ENCODE measurements around the gene C16orf96.

Gene C16orf96

GRCh38 chr16:4633910-4634635 lies 77.9 kb downstream of the C16orf96 start:
- intact Hi-C loops (cut with micrococcal nuclease), result no loop called here
- H3K27ac Mint-ChIP-seq, result no peak overlapping the region
- no peak overlapping the region for H3K4me3 Mint-ChIP-seq
- H3K27me3 Mint-ChIP-seq, result no peaks in the 10 kb centered on the region
- H3K36me3 Mint-ChIP-seq (ENCODE audit: low read depth), result peaks cover 72% of the 10 kb centered on the region
- no peaks in the 10 kb centered on the region for H3K9me3 Mint-ChIP-seq
- H3K4me1 Mint-ChIP-seq (ENCODE audit: low read depth), result peaks cover 33% of the 10 kb centered on the region

GRCh38 chr16:4634768-4635167 lies 78.6 kb downstream of the C16orf96 start:
- intact Hi-C loops (cut with micrococcal nuclease), result no loop called here
- H3K36me3 Mint-ChIP-seq (ENCODE audit: low read depth), result peaks cover 72% of the 10 kb centered on the region
- H3K4me1 Mint-ChIP-seq (ENCODE audit: low read depth), result peaks cover 37% of the 10 kb centered on the region
- H3K4me3 Mint-ChIP-seq, result no peak overlapping the region
- no peak overlapping the region for H3K27ac Mint-ChIP-seq
- H3K27me3 Mint-ChIP-seq, result no peaks in the 10 kb centered on the region
- no peaks in the 10 kb centered on the region for H3K9me3 Mint-ChIP-seq

- Mint-ChIP-seq H3K9me3 (no peaks in the 10 kb centered on the region), H3K36me3 (ENCODE audit: low read depth) (peaks cover 78% of the 10 kb centered on the region), H3K27me3 (no peaks in the 10 kb centered on the region), H3K4me1 (ENCODE audit: low read depth) (peaks cover 52% of the 10 kb centered on the region), H3K27ac (peak overlapping the region; percentile 8), H3K4me3 (no peak overlapping the region)
- intact Hi-C loops (cut with micrococcal nuclease), result no loop called here
These were observed 80.1 kb downstream of the C16orf96 start for GRCh38 chr16:4636196-4636595.

GRCh38 chr16:4637501-4638166 lies 81.5 kb downstream of the C16orf96 start:
- no peaks in the 10 kb centered on the region for H3K27me3 Mint-ChIP-seq

GRCh38 chr16:4639899-4640509 lies 83.9 kb downstream of the C16orf96 start:
- H3K4me1 Mint-ChIP-seq (ENCODE audit: low read depth), result peaks cover 52% of the 10 kb centered on the region
- intact Hi-C loops (cut with micrococcal nuclease), result no loop called here
- H3K4me3 Mint-ChIP-seq, result no peak overlapping the region
- H3K27ac Mint-ChIP-seq, result peak overlapping the region; percentile 61
- H3K36me3 Mint-ChIP-seq (ENCODE audit: low read depth), result peaks cover 73% of the 10 kb centered on the region
- H3K9me3 Mint-ChIP-seq, result no peaks in the 10 kb centered on the region
- H3K27me3 Mint-ChIP-seq, result no peaks in the 10 kb centered on the region

More at GRCh38 chr16:4637501-4638166, 81.5 kb downstream of the C16orf96 start:
- H3K4me3 Mint-ChIP-seq, result no peak overlapping the region
- intact Hi-C loops (cut with micrococcal nuclease), result no loop called here
- peaks cover 61% of the 10 kb centered on the region for H3K4me1 Mint-ChIP-seq (ENCODE audit: low read depth)
- no peaks in the 10 kb centered on the region for H3K9me3 Mint-ChIP-seq
- peak overlapping the region; percentile 42 for H3K27ac Mint-ChIP-seq
- H3K36me3 Mint-ChIP-seq (ENCODE audit: low read depth), result peaks cover 72% of the 10 kb centered on the region

GRCh38 chr16:4640572-4641305 lies 84.6 kb downstream of the C16orf96 start:
- no peak overlapping the region for H3K4me3 Mint-ChIP-seq
- peaks cover 58% of the 10 kb centered on the region for H3K4me1 Mint-ChIP-seq (ENCODE audit: low read depth)
- no peaks in the 10 kb centered on the region for H3K9me3 Mint-ChIP-seq
- peak overlapping the region; percentile 61 for H3K27ac Mint-ChIP-seq
- intact Hi-C loops (cut with micrococcal nuclease), result no loop called here
- no peaks in the 10 kb centered on the region for H3K27me3 Mint-ChIP-seq
- peaks cover 76% of the 10 kb centered on the region for H3K36me3 Mint-ChIP-seq (ENCODE audit: low read depth)

- Mint-ChIP-seq H3K9me3 (no peaks in the 10 kb centered on the region), H3K4me3 (no peak overlapping the region), H3K4me1 (ENCODE audit: low read depth) (peaks cover 55% of the 10 kb centered on the region), H3K36me3 (ENCODE audit: low read depth) (peaks cover 76% of the 10 kb centered on the region), H3K27ac (peak overlapping the region; percentile 61), H3K27me3 (no peaks in the 10 kb centered on the region)
- intact Hi-C loops (cut with micrococcal nuclease), result no loop called here
These were observed 85.2 kb downstream of the C16orf96 start for GRCh38 chr16:4641306-4641687.

GRCh38 chr16:4641895-4642294 lies 85.8 kb downstream of the C16orf96 start:
- Mint-ChIP-seq H3K27ac (peak overlapping the region; percentile 61), H3K27me3 (no peaks in the 10 kb centered on the region), H3K4me1 (ENCODE audit: low read depth) (peaks cover 53% of the 10 kb centered on the region), H3K4me3 (peak overlapping the region; percentile 58), H3K9me3 (no peaks in the 10 kb centered on the region), H3K36me3 (ENCODE audit: low read depth) (peaks cover 76% of the 10 kb centered on the region)
- intact Hi-C loops (cut with micrococcal nuclease), result no loop called here

GRCh38 chr16:4646773-4647643 lies 90.9 kb downstream of the C16orf96 start:
- peaks cover 81% of the 10 kb centered on the region for H3K36me3 Mint-ChIP-seq (ENCODE audit: low read depth)
- H3K9me3 Mint-ChIP-seq, result no peaks in the 10 kb centered on the region
- H3K4me1 Mint-ChIP-seq (ENCODE audit: low read depth), result peaks cover 45% of the 10 kb centered on the region
- no peaks in the 10 kb centered on the region for H3K27me3 Mint-ChIP-seq
- no peak overlapping the region for H3K4me3 Mint-ChIP-seq
- H3K27ac Mint-ChIP-seq, result no peak overlapping the region
- intact Hi-C loops (cut with micrococcal nuclease), result no loop called here

- H3K4me1 Mint-ChIP-seq (ENCODE audit: low read depth), result peaks cover 44% of the 10 kb centered on the region
- no peak overlapping the region for H3K4me3 Mint-ChIP-seq
- peaks cover 87% of the 10 kb centered on the region for H3K36me3 Mint-ChIP-seq (ENCODE audit: low read depth)
- intact Hi-C loops (cut with micrococcal nuclease), result no loop called here
- H3K27ac Mint-ChIP-seq, result no peak overlapping the region
- no peaks in the 10 kb centered on the region for H3K9me3 Mint-ChIP-seq
- no peaks in the 10 kb centered on the region for H3K27me3 Mint-ChIP-seq
These were observed 91.5 kb downstream of the C16orf96 start for GRCh38 chr16:4647644-4647980.

GRCh38 chr16:4648917-4649316 lies 92.8 kb downstream of the C16orf96 start:
- Mint-ChIP-seq H3K9me3 (no peaks in the 10 kb centered on the region), H3K27ac (peak overlapping the region; percentile 57), H3K4me1 (ENCODE audit: low read depth) (peaks cover 44% of the 10 kb centered on the region), H3K4me3 (no peak overlapping the region), H3K27me3 (no peaks in the 10 kb centered on the region), H3K36me3 (ENCODE audit: low read depth) (peaks cover 95% of the 10 kb centered on the region)
- intact Hi-C loops (cut with micrococcal nuclease), result no loop called here

GRCh38 chr16:4649744-4650442 lies 93.8 kb downstream of the C16orf96 start:
- peak overlapping the region; percentile 80 for H3K27ac Mint-ChIP-seq
- no peak overlapping the region for H3K4me3 Mint-ChIP-seq
- no peaks in the 10 kb centered on the region for H3K9me3 Mint-ChIP-seq
- H3K36me3 Mint-ChIP-seq (ENCODE audit: low read depth), result peaks cover 96% of the 10 kb centered on the region
- intact Hi-C loops (cut with micrococcal nuclease), result no loop called here
- peaks cover 44% of the 10 kb centered on the region for H3K4me1 Mint-ChIP-seq (ENCODE audit: low read depth)
- no peaks in the 10 kb centered on the region for H3K27me3 Mint-ChIP-seq

All from dendritic cell treated with granulocyte-macrophage colony-stimulating factor and Interleukin-4, amounts not matched to agents 40 ng/mL and 50 ng/mL, for 4 days (primary cell).